OCI-LY1 (cell line): Measurements from ENCODE around the gene GALNT14.

ENCODE experiments used
- H2AFZ ChIP-seq: fragments of 200-600 bp; sonication (generic), shearing (Covaris generic); 2 replicates; pipeline ENCODE4 v1.6.0; 2014; ENCODE audit warnings: antibody characterized with exemption, mild to moderate bottlenecking, low read length
- H3F3A ChIP-seq: fragments of 200-600 bp; sonication (generic), shearing (Covaris generic); 2 replicates; pipeline ENCODE4 v1.6.0; 2014; ENCODE audit warnings: mild to moderate bottlenecking, antibody characterized with exemption, low read length, moderate library complexity; ENCODE audit not compliant: insufficient read depth
- H3K27ac ChIP-seq: fragments of 200-600 bp; sonication (generic); 2 replicates; pipeline ENCODE4 v1.5.1; 2014; ENCODE audit warnings: low read length, mixed run types, mild to moderate bottlenecking, low read depth; ENCODE audit not compliant: poor library complexity, severe bottlenecking
- H3K27me3 ChIP-seq: fragments of 200-600 bp; sonication (generic); 2 replicates; pipeline ENCODE4 v1.6.0; 2014; ENCODE audit warnings: antibody characterized with exemption, mild to moderate bottlenecking, low read length, moderate library complexity; ENCODE audit not compliant: insufficient read depth
- H3K36me3 ChIP-seq: fragments of 200-600 bp; sonication (generic); 2 replicates; pipeline ENCODE4 v1.6.1; 2014; ENCODE audit warnings: mild to moderate bottlenecking, antibody characterized with exemption, low read length, moderate library complexity, mixed read lengths; ENCODE audit not compliant: insufficient read depth
- H3K4me1 ChIP-seq: fragments of 200-600 bp; sonication (generic); 2 replicates; pipeline ENCODE4 v1.5.1; 2014; ENCODE audit warnings: mild to moderate bottlenecking, low read length, moderate library complexity; ENCODE audit not compliant: insufficient read depth, severe bottlenecking
- H3K4me2 ChIP-seq: fragments of 200-600 bp; sonication (generic), shearing (Covaris generic); 2 replicates; pipeline ENCODE4 v1.6.1; 2014; ENCODE audit warnings: low read length
- H3K4me3 ChIP-seq: fragments of 200-600 bp; sonication (generic); 2 replicates; pipeline ENCODE4 v1.5.1; 2014; ENCODE audit warnings: low read length, low read depth, mild to moderate bottlenecking, mixed read lengths; ENCODE audit not compliant: poor library complexity, severe bottlenecking
- H3K79me2 ChIP-seq: fragments of 200-600 bp; shearing (Covaris generic); 2 replicates; pipeline ENCODE4 v1.6.1; 2016; ENCODE audit warnings: mixed run types, low read length, mixed read lengths; ENCODE audit not compliant: insufficient read depth
- H3K9ac ChIP-seq: fragments of 200-600 bp; sonication (generic), shearing (Covaris generic); 2 replicates; pipeline ENCODE4 v1.6.1; 2014; ENCODE audit warnings: mild to moderate bottlenecking, low read length, mixed read lengths
- H3K9me2 ChIP-seq: fragments of 200-600 bp; sonication (generic), shearing (Covaris generic); 2 replicates; pipeline ENCODE4 v1.6.1; 2014; ENCODE audit warnings: low read depth, mild to moderate bottlenecking, low read length, mixed read lengths
- H3K9me3 ChIP-seq: fragments of 200-600 bp; shearing (Covaris generic); 2 replicates; pipeline ENCODE4 v1.6.1; 2014; ENCODE audit warnings: low read length, mixed read lengths
- H4K20me1 ChIP-seq: fragments of 200-600 bp; sonication (generic), shearing (Covaris generic); 2 replicates; pipeline ENCODE4 v1.6.0; 2016; ENCODE audit warnings: mild to moderate bottlenecking, low read length; ENCODE audit not compliant: insufficient read depth
- EZH2 ChIP-seq: fragments of 200-600 bp; sonication (generic), shearing (Covaris generic); IDR thresholded peaks from 2 replicates; pipeline ENCODE4 v1.8.0; 2017; ENCODE audit warnings: borderline replicate concordance, mixed run types, mild to moderate bottlenecking, antibody characterized with exemption, low read length, moderate library complexity, mixed read lengths
- TF ChIP-seq, protein P1 (sequence below): fragments of 200-600 bp; sonication (generic), shearing (Covaris generic); IDR thresholded peaks from 2 replicates; pipeline ENCODE4 v1.5.1; 2017; ENCODE audit warnings: mild to moderate bottlenecking, antibody characterized with exemption, low read length, moderate library complexity, mixed read lengths

The GALNT14 gene

GRCh38 chr2:31066551-31066950 lies 71.7 kb downstream of the GALNT14 start:
- no peak overlapping the region for H3K9ac ChIP-seq
- H3K4me1 ChIP-seq: no peaks in the 10 kb centered on the region
- no peaks in the 10 kb centered on the region for H3K79me2 ChIP-seq
- H4K20me1 ChIP-seq: no peaks in the 10 kb centered on the region
- no peak overlapping the region for H3K4me3 ChIP-seq
- H3K9me3 ChIP-seq: no peaks in the 10 kb centered on the region
- TF ChIP-seq, protein P1, sequence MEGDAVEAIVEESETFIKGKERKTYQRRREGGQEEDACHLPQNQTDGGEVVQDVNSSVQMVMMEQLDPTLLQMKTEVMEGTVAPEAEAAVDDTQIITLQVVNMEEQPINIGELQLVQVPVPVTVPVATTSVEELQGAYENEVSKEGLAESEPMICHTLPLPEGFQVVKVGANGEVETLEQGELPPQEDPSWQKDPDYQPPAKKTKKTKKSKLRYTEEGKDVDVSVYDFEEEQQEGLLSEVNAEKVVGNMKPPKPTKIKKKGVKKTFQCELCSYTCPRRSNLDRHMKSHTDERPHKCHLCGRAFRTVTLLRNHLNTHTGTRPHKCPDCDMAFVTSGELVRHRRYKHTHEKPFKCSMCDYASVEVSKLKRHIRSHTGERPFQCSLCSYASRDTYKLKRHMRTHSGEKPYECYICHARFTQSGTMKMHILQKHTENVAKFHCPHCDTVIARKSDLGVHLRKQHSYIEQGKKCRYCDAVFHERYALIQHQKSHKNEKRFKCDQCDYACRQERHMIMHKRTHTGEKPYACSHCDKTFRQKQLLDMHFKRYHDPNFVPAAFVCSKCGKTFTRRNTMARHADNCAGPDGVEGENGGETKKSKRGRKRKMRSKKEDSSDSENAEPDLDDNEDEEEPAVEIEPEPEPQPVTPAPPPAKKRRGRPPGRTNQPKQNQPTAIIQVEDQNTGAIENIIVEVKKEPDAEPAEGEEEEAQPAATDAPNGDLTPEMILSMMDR: no peak
- TF ChIP-seq EZH2: no peak
- no peaks in the 10 kb centered on the region for H3K27me3 ChIP-seq
- no peaks in the 10 kb centered on the region for H3K9me2 ChIP-seq
- H3F3A ChIP-seq: no peaks in the 10 kb centered on the region
- H3K27ac ChIP-seq: no peak overlapping the region
- no peak overlapping the region for H3K4me2 ChIP-seq
- no peak overlapping the region for H2AFZ ChIP-seq
- H3K36me3 ChIP-seq: no peaks in the 10 kb centered on the region

GRCh38 chr2:31066086-31066485 lies 72.2 kb downstream of the GALNT14 start:
- H3K9ac ChIP-seq: no peak overlapping the region
- no peaks in the 10 kb centered on the region for H3K9me3 ChIP-seq
- no peaks in the 10 kb centered on the region for H3K4me1 ChIP-seq
- TF ChIP-seq, protein P1: no peak
- TF ChIP-seq EZH2: no peak
- no peaks in the 10 kb centered on the region for H4K20me1 ChIP-seq
- no peak overlapping the region for H3K4me3 ChIP-seq
- H3K27me3 ChIP-seq: no peaks in the 10 kb centered on the region
- no peak overlapping the region for H2AFZ ChIP-seq
- H3K4me2 ChIP-seq: no peak overlapping the region
- no peaks in the 10 kb centered on the region for H3K36me3 ChIP-seq
- no peaks in the 10 kb centered on the region for H3K79me2 ChIP-seq
- H3K27ac ChIP-seq: no peak overlapping the region
- no peaks in the 10 kb centered on the region for H3K9me2 ChIP-seq
- no peaks in the 10 kb centered on the region for H3F3A ChIP-seq

DNA sequence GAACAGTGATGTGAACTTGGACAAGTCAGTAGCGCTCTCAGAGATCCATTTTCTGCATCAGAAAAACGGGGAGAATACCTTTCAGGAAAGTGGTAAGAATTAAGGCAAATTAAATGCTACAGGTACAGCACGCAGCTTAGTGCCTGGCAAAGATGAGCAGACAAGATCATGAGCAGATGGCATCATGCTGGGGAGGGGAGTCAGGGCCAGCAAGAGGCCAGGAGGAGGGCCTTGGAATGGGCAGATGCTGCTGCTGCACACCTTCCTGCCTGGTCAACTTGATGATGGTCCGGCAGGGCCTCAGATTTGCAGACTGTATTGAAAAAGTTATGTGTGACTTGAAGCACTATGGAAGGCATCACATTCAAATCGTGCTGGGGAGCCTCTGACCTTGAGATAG lies 72.9 kb downstream of the GALNT14 start:
- H4K20me1 ChIP-seq: no peaks in the 10 kb centered on the region
- TF ChIP-seq, protein P1: no peak
- no peak for TF ChIP-seq EZH2
- no peaks in the 10 kb centered on the region for H3K4me1 ChIP-seq
- H2AFZ ChIP-seq: no peak overlapping the region
- no peak overlapping the region for H3K4me2 ChIP-seq
- no peaks in the 10 kb centered on the region for H3K27me3 ChIP-seq
- H3K9ac ChIP-seq: no peak overlapping the region
- H3K9me2 ChIP-seq: no peaks in the 10 kb centered on the region
- H3K79me2 ChIP-seq: no peaks in the 10 kb centered on the region
- H3F3A ChIP-seq: no peaks in the 10 kb centered on the region
- no peaks in the 10 kb centered on the region for H3K36me3 ChIP-seq
- no peak overlapping the region for H3K4me3 ChIP-seq
- no peaks in the 10 kb centered on the region for H3K9me3 ChIP-seq
- H3K27ac ChIP-seq: no peak overlapping the region
